RWPE2 (cell line): ENCODE results near the gene STRN.

Source experiments
- ATAC-seq: fragments of 200-7000 bp; cut with Tn5 transposase; 3 replicates; pipeline ENCODE4 v1.9.1; 2021; ENCODE audit warnings: low read depth
- DNase-seq: peaks from one replicate; pipeline ENCODE4 v3.0.0-alpha.2; 2020; ENCODE audit warnings: low spot score
- H3K27ac ChIP-seq: fragments of 450-650 bp; 2 replicates; pipeline ENCODE4 v1.5.1; 2017; ENCODE audit warnings: mild to moderate bottlenecking; ENCODE audit not compliant: poor library complexity, severe bottlenecking
- H3K27me3 ChIP-seq: fragments of 250-450 bp; sonication (Bioruptor Pico); 2 replicates; pipeline ENCODE4 v1.5.1; 2021; ENCODE audit warnings: mild to moderate bottlenecking, moderate library complexity; ENCODE audit not compliant: insufficient read depth, poor library complexity, severe bottlenecking
- H3K36me3 ChIP-seq: fragments of 250-450 bp; sonication (Bioruptor Pico); 2 replicates; pipeline ENCODE4 v1.5.1; 2020; ENCODE audit warnings: low read depth, mild to moderate bottlenecking, moderate library complexity
- H3K4me1 ChIP-seq: fragments of 250-450 bp; sonication (Bioruptor Pico); 2 replicates; pipeline ENCODE4 v1.5.1; 2021; ENCODE audit warnings: mild to moderate bottlenecking, moderate library complexity; ENCODE audit not compliant: insufficient read depth, poor library complexity, severe bottlenecking
- H3K4me3 ChIP-seq: fragments of 250-450 bp; sonication (Bioruptor Pico); 2 replicates; pipeline ENCODE4 v1.5.1; 2021; ENCODE audit warnings: mild to moderate bottlenecking, moderate library complexity; ENCODE audit not compliant: severe bottlenecking
- H3K9me3 ChIP-seq: fragments of 250-450 bp; sonication (Bioruptor Pico); 2 replicates; pipeline ENCODE4 v1.5.1; 2021; ENCODE audit warnings: mild to moderate bottlenecking, moderate library complexity; ENCODE audit not compliant: severe bottlenecking
- TF ChIP-seq, protein P1 (sequence below): fragments of 450-650 bp; IDR thresholded peaks from one replicate; pipeline ENCODE4 v1.5.1; 2017; ENCODE audit warnings: mild to moderate bottlenecking, moderate library complexity; ENCODE audit not compliant: poor library complexity, severe bottlenecking

STRN gene

DNA sequence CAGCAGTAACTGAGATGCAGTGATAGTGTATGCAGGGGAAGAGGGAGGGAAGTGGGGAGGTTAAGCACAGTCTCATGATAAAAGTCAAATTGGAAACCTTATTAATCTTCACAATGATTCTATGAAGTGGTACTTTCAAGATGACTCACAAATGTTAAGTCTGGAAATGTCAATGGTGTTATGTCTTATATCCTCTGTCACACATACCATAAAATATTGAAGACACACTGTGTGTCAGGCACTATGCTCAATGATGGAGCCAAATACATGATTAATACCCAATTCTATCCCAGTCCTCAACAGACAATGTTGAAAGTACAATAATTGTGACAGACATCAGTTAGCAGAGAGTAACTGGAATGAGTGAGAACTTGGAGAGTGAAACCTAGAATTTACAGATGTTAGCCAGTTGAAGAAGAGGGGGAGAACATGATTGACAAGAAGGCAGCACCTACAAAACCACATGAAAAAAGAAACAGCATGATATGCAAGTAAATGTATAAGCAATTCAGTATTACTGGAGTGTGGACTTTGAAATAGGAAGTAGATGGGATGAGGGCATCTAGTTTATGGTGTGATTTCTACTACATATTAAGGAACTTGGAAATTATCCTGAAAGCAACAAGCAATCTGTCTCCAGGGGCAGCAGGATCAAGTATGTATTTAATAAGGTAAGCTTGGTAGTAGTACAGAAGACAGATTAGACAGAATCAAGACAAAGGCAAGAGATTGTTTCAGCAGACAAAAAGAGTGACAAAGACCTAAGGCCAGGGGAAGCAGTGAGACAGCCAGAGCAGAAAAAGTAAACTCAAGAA, 107.6 kb downstream of the STRN start:
- TF ChIP-seq, protein P1, sequence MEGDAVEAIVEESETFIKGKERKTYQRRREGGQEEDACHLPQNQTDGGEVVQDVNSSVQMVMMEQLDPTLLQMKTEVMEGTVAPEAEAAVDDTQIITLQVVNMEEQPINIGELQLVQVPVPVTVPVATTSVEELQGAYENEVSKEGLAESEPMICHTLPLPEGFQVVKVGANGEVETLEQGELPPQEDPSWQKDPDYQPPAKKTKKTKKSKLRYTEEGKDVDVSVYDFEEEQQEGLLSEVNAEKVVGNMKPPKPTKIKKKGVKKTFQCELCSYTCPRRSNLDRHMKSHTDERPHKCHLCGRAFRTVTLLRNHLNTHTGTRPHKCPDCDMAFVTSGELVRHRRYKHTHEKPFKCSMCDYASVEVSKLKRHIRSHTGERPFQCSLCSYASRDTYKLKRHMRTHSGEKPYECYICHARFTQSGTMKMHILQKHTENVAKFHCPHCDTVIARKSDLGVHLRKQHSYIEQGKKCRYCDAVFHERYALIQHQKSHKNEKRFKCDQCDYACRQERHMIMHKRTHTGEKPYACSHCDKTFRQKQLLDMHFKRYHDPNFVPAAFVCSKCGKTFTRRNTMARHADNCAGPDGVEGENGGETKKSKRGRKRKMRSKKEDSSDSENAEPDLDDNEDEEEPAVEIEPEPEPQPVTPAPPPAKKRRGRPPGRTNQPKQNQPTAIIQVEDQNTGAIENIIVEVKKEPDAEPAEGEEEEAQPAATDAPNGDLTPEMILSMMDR: no peak
- H3K27me3 ChIP-seq: no peaks in the 10 kb centered on the region
- H3K9me3 ChIP-seq: no peaks in the 10 kb centered on the region
- ATAC-seq (no peak), DNase-seq (no peak)
- no peak overlapping the region for H3K27ac ChIP-seq
- H3K4me1 ChIP-seq: no peaks in the 10 kb centered on the region
- H3K36me3 ChIP-seq: peaks cover 53% of the 10 kb centered on the region
- no peak overlapping the region for H3K4me3 ChIP-seq

DNA sequence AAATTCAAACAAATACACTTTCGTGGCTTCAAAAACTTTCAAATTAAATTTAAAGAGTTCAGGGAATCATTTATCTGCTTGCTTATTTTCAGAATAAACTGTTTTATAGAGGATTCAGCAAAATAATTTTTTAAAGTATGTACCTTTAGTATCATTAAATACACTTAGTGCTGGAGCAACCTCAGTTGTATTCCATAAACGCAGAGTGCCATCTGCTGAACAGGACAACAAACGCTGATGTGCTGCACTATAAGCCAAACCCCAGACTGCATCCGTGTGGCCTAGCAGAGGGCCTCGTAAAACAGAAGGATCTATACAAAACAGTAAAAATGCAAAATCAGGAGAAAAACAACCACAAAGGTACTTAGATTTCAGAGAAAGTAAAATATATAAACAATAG, 108.6 kb downstream of the STRN start:
- ATAC-seq: no peak
- H3K4me1 ChIP-seq: no peaks in the 10 kb centered on the region
- DNase-seq: no peak
- no peak overlapping the region for H3K27ac ChIP-seq
- no peak overlapping the region for H3K4me3 ChIP-seq
- no peaks in the 10 kb centered on the region for H3K9me3 ChIP-seq
- H3K27me3 ChIP-seq: no peaks in the 10 kb centered on the region
- H3K36me3 ChIP-seq: peaks cover 57% of the 10 kb centered on the region
- TF ChIP-seq, protein P1: no peak

DNA sequence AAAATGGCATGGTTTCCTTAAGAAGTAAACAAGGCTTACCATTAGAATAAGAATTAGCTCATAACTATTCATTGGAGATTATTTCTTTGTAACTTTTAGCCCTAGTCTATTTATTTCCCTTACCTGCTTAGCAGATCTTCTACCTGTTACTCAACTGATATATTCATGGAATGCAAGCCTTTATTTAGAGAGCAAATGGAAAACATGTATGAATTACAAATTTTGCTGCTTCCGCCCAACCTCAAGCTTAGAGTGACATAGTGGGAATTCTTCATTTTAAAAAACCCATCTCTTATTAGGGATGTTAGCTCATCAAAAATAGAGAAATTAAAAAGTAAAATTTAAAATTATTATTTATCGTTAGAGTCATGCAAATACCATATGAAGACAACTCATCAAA, 110.9 kb downstream of the STRN start:
- no peaks in the 10 kb centered on the region for H3K27me3 ChIP-seq
- no peak overlapping the region for H3K4me3 ChIP-seq
- no peak overlapping the region for H3K27ac ChIP-seq
- H3K9me3 ChIP-seq: no peaks in the 10 kb centered on the region
- no peaks in the 10 kb centered on the region for H3K4me1 ChIP-seq
- ATAC-seq (no peak), DNase-seq (no peak)
- TF ChIP-seq, protein P1: no peak
- H3K36me3 ChIP-seq: peaks cover 69% of the 10 kb centered on the region

DNA sequence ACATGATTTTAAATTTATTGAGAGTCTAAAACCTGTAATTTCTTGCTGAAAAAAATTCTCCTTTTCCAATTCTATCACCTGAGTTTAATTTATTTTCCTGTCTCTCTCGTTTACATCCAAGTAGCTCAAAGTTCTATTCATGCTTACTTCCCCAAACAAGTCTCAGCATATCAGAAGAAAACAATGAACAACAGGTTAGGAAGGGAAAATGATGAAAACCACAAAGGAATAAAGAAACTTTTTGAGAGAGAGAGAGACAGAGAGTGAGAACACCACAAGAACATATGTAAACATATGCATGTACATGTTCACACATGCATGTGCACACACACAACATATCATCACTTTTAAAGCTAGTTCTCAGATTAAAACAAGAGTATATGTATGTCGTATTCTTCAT, 112.1 kb downstream of the STRN start:
- DNase-seq: no peak
- ATAC-seq: no peak
- TF ChIP-seq, protein P1: no peak
- Histone ChIP-seq H3K27ac (no peak overlapping the region), H3K9me3 (no peaks in the 10 kb centered on the region), H3K36me3 (peaks cover 70% of the 10 kb centered on the region), H3K4me1 (no peaks in the 10 kb centered on the region), H3K27me3 (no peaks in the 10 kb centered on the region), H3K4me3 (no peak overlapping the region)

DNA sequence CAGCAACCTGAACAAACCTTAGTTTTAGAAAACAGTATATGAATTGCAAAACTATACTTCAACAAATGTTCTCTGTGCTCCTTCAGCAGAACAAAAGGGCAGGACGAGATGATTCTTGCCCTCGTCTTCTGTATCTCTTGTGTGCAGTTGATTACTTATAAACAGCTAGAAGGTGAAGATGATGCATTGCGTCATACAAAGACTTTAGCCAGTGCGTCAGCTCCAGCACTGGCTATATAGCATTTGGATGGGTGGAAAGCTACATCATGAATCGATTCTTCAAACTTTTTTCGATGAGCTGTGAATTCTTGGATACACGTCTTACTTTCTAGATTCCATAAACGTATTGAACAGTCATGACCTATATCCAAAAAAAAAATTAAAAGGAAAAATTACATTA, 117.1 kb downstream of the STRN start:
- ATAC-seq: no peak
- no peaks in the 10 kb centered on the region for H3K9me3 ChIP-seq
- no peak for DNase-seq
- H3K36me3 ChIP-seq: peaks cover 46% of the 10 kb centered on the region
- H3K4me1 ChIP-seq: no peaks in the 10 kb centered on the region
- H3K27me3 ChIP-seq: no peaks in the 10 kb centered on the region
- H3K4me3 ChIP-seq: no peak overlapping the region
- TF ChIP-seq, protein P1: no peak
- no peak overlapping the region for H3K27ac ChIP-seq
